ENCODE results near the gene VWC2L.

VWC2L gene

GRCh38 chr2:214604861-214605260 lies 194.0 kb downstream of the VWC2L start:
- DNase-seq = no peak

- no peak for DNase-seq
Measured at GRCh38 chr2:214607051-214607450, 196.2 kb downstream of the VWC2L start.

GRCh38 chr2:214611015-214611414 lies 200.2 kb downstream of the VWC2L start:
- DNase-seq = no peak

DNA sequence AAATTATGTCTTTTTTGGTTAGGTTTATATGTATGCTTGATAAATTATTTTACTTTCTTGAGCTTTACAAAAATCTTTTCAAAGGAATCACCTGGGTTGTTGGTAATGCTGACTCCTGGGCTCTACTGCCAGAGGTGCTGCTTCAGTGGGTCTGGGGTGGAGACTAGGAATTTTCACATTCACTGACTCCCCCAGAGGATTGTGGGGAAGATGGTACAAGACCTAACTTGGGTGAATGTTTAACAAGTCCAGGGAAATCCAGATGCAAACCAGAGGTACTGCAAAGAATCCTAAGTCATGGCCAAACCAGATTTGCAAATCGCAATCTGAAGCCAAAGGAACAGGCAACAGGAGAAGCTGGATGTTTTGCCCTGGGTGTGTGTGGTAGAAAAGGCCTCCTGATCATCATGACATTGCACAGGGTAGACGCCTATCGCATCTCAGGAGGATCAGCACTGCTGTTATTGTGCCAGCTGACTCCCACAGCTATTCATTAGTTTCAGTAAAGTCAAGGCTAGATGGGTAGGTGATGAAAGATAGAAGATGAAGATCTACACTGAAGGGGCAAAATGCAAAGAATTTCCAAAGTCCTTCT lies 213.4 kb downstream of the VWC2L start:
- DNase-seq = no peak

DNA sequence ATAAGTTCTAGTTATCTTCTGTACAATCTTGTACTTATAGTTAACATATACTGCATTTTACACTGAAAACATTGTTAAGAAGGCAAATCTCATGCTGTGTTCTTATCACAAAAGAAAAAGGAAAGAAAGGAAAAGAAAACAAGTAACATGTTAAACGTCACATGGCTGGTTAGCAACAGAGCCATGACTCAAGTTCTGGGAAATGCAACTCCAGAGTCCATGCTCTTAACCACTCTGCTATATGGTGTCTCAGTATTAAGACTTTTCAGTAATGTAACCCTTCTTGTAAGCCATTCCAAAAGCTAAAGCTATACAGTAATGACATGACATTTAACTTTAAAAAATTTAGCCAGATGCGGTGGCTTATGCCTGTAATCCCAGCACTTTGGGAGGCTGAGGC lies 217.2 kb downstream of the VWC2L start:
- no peak for DNase-seq

All from left hindlimb (tissue), 1 donor.